ENCODE results near the gene FAM163B. TPM values are rescaled to one million over a fixed set of nuclear protein-coding genes. Genes with fewer than 3 reads are reported as not detected.

The FAM163B gene
- total and polyA plus RNA-seq, 2 of the 8 experiments (the other 6 are each of a cell fraction or from before 2014, with no cell fraction given) = 0.63 to 1.0 TPM

- Histone ChIP-seq H3K27ac (ENCODE audit: low read depth, low read length) (no peak overlapping the region), H3K56ac (replicated peaks; ENCODE audit: insufficient read length, low read depth, low read length) (no peak overlapping the region), H3K36me3 (ENCODE audit: control insufficient read depth in 2 of 4, insufficient read depth in 4 of 4, low read length in 3 of 4) (no peaks in the 10 kb centered on the region), H2BK120ac (replicated peaks; ENCODE audit: low read depth, low read length) (no peak overlapping the region), H2AK5ac (ENCODE audit: low read depth, low read length) (0 out of 2 replicates have a peak overlapping the region, but pooled peaks have one; percentile 44), H3K79me2 (ENCODE audit: control insufficient read depth in 1 of 2, insufficient read depth in 2 of 2, low read length in 2 of 2) (no peaks in the 10 kb centered on the region), H4K91ac (replicated peaks; ENCODE audit: insufficient read length, low read length) (no peak overlapping the region), H3K14ac (ENCODE audit: insufficient read length) (no peak overlapping the region), H3K18ac (ENCODE audit: extremely low read depth, low read length) (0 out of 2 replicates have a peak overlapping the region, but pooled peaks have one; percentile 34), H2BK15ac (ENCODE audit: low read length) (no peak overlapping the region), H2BK20ac (ENCODE audit: low read length) (0 out of 2 replicates have a peak overlapping the region, but pooled peaks have one; percentile 9), H3K4me2 (ENCODE audit: insufficient read depth in 1 of 2, low read depth in 2 of 2, low read length in 2 of 2) (no peak overlapping the region), H3K4ac (replicated peaks; ENCODE audit: insufficient read length, low read depth, low read length) (no peak overlapping the region), H2BK12ac (ENCODE audit: low read depth, low read length) (no peak overlapping the region), H3K27me3 (replicated peaks in 1 of 4; ENCODE audit: control insufficient read depth in 3 of 4, extremely low read depth in 1 of 4, insufficient read depth in 3 of 4, low read length in 3 of 4) (no peaks in the 10 kb centered on the region; a peak in 1 of 7 replicates), H3K79me1 (ENCODE audit: low read depth, low read length) (no peaks in the 10 kb centered on the region), H4K20me1 (replicated peaks in 1 of 2; ENCODE audit: control insufficient read depth in 1 of 2, insufficient read depth in 2 of 2, low read length in 2 of 2) (no peaks in the 10 kb centered on the region), H3K4me3 (ENCODE audit: extremely low read depth in 1 of 4, insufficient read depth in 2 of 4, low read depth in 3 of 4, low read length in 4 of 4) (no peak overlapping the region), H4K8ac (ENCODE audit: extremely low read depth, insufficient read depth, low read length) (no peak overlapping the region; the same call in 1 of the 2 replicates), H4K5ac (ENCODE audit: insufficient read length, low read depth, low read length) (no peak overlapping the region), H3K23me2 (ENCODE audit: low read depth, low read length) (no peaks in the 10 kb centered on the region), H2AFZ (ENCODE audit: low read length) (no peak overlapping the region), H3K23ac (ENCODE audit: insufficient read length) (no peak overlapping the region), H2BK5ac (ENCODE audit: low read depth, low read length) (no peak overlapping the region), H3K9me3 (ENCODE audit: insufficient read depth in 2 of 2, low read depth in 1 of 2, low read length in 1 of 2) (no peaks in the 10 kb centered on the region), H3K4me1 (replicated peaks in 1 of 4; ENCODE audit: control insufficient read depth in 3 of 4, insufficient read depth in 4 of 4, low read length in 3 of 4) (peaks cover 7 to 19% (median 9%) of the 10 kb centered on the region in 4 experiments; a peak in 6 of 7 replicates), H3K9ac (replicated peaks in 1 of 4; ENCODE audit: extremely low read depth in 1 of 4, low read depth in 3 of 4, low read length in 3 of 4) (no peak overlapping the region)
- no peak for FAIRE-seq
- ChIA-PET CTCF (ENCODE audit: partially characterized antibody) (no interaction called here), POLR2A (ENCODE audit: partially characterized antibody) (no interaction called here)
- no peak for DNase-seq (ENCODE audit: low read depth in 1 of 2, low spot score in 2 of 2)
- WGBS, 2 experiments (ENCODE audit: extremely low coverage in 1 of 2, insufficient coverage in 1 of 2, insufficient read length in 1 of 2, insufficient replicate concordance in 2 of 2, low coverage in 1 of 2, low lambda C conversion rate in 2 of 2, missing lambda C conversion rate in 1 of 2) = 81% methylated on average over 13 of the region's 14 CpGs; no CpG with 5 or more reads in 1 of the 2 experiments
- no peak for TF ChIP-seq EZH2 (IDR thresholded peaks at IDR 0.05; ENCODE audit: low read depth, low read length, severe bottlenecking)
- no peak for TF ChIP-seq CREB1 (IDR thresholded peaks at IDR 0.05)
- no peak for TF ChIP-seq RBBP5 (IDR thresholded peaks at IDR 0.05; ENCODE audit: borderline replicate concordance, low read depth, low read length)
- no peak for TF ChIP-seq TCF12 (IDR thresholded peaks at IDR 0.05; ENCODE audit: low read depth, low read length)
- no peak for TF ChIP-seq GTF2F1 (IDR thresholded peaks at IDR 0.05; ENCODE audit: borderline replicate concordance, low read depth, low read length)
- no peak for TF ChIP-seq EP300 (IDR thresholded peaks at IDR 0.05; ENCODE audit: borderline replicate concordance in 1 of 2, low read depth in 2 of 2, low read length in 2 of 2)
- no peak for TF ChIP-seq RAD21 (IDR thresholded peaks at IDR 0.05 in 1 of 2, conservative IDR thresholded peaks at IDR 0.05 in 1 of 2; ENCODE audit: low read depth in 2 of 2, low read length in 2 of 2)
- TF ChIP-seq ATF3 (IDR thresholded peaks at IDR 0.05; ENCODE audit: insufficient read depth, low read depth, low read length) = no peak
- no peak for TF ChIP-seq SP4 (IDR thresholded peaks at IDR 0.05; ENCODE audit: low read length)
Measured at GRCh38 chr9:133563291-133563796, 45.8 kb downstream of the FAM163B start.

Measured in H1 (cell line).